SU-DHL-6 (cell line): ENCODE measurements around the gene TMEM129.

ENCODE experiments used
- H2AFZ ChIP-seq: fragments of 200-600 bp; sonication (generic); 2 replicates; pipeline ENCODE4 v1.6.1; 2014; ENCODE audit warnings: low read depth, mild to moderate bottlenecking, moderate library complexity, mixed read lengths, antibody characterized with exemption, low read length; ENCODE audit not compliant: severe bottlenecking
- H3F3A ChIP-seq: fragments of 200-600 bp; shearing (Covaris generic); 2 replicates; pipeline ENCODE4 v1.6.0; 2016; ENCODE audit warnings: antibody characterized with exemption, mild to moderate bottlenecking; ENCODE audit not compliant: insufficient read depth
- H3K27ac ChIP-seq: fragments of 200-600 bp; sonication (generic); 2 replicates; pipeline ENCODE4 v1.5.1; 2016; ENCODE audit warnings: low read depth, mild to moderate bottlenecking, low read length, moderate library complexity, mixed read lengths
- H3K27me3 ChIP-seq: fragments of 200-600 bp; sonication (generic), shearing (Covaris generic); 2 replicates; pipeline ENCODE4 v1.6.0; 2014; ENCODE audit warnings: mild to moderate bottlenecking, low read length
- H3K36me3 ChIP-seq: fragments of 200-600 bp; sonication (generic); 2 replicates; pipeline ENCODE4 v1.6.1; 2014; ENCODE audit warnings: mild to moderate bottlenecking, low read length, mixed read lengths
- H3K4me2 ChIP-seq: fragments of 300-600, 200-600 bp; shearing (Covaris generic), sonication (generic); 2 replicates; pipeline ENCODE4 v1.6.0; 2014; ENCODE audit warnings: low read length, low read depth, mild to moderate bottlenecking; ENCODE audit not compliant: poor library complexity, severe bottlenecking
- H3K4me3 ChIP-seq: fragments of 200-600 bp; sonication (generic); 2 replicates; pipeline ENCODE4 v1.5.1; 2014; ENCODE audit warnings: antibody characterized with exemption, low read length, mild to moderate bottlenecking, mixed read lengths; ENCODE audit not compliant: insufficient read depth, poor library complexity, severe bottlenecking
- H3K79me2 ChIP-seq: fragments of 200-600 bp; sonication (generic); 2 replicates; pipeline ENCODE4 v1.6.1; 2014; ENCODE audit warnings: mild to moderate bottlenecking, low read length, moderate library complexity; ENCODE audit not compliant: insufficient read depth
- H3K9ac ChIP-seq: fragments of 200-600 bp; sonication (generic); 2 replicates; pipeline ENCODE4 v1.7.0; 2014; ENCODE audit warnings: mild to moderate bottlenecking, low read length
- H3K9me2 ChIP-seq: fragments of 200-600 bp; sonication (generic); replicated peaks from 2 replicates; pipeline ENCODE4 v1.6.1; 2014; ENCODE audit warnings: low read length; ENCODE audit not compliant: insufficient read depth
- H3K9me3 ChIP-seq: fragments of 200-600 bp; sonication (generic); 2 replicates; pipeline ENCODE4 v1.6.1; 2014; ENCODE audit warnings: low read length, mixed read lengths; ENCODE audit not compliant: insufficient read depth
- H4K20me1 ChIP-seq: fragments of 200-600 bp; sonication (generic); 2 replicates; pipeline ENCODE4 v1.6.1; 2014; ENCODE audit warnings: low read depth, mild to moderate bottlenecking, antibody characterized with exemption, low read length, moderate library complexity, mixed read lengths
- EZH2phosphoT487 ChIP-seq: fragments of 200-600 bp; sonication (generic), shearing (Covaris generic); conservative IDR thresholded peaks from 2 replicates; pipeline ENCODE4 v1.6.1; 2018; ENCODE audit warnings: mild to moderate bottlenecking, antibody characterized with exemption, low read length, moderate library complexity, mixed read lengths
- TF ChIP-seq, protein P1 (sequence below): fragments of 200-600 bp; sonication (generic); IDR thresholded peaks from one replicate; pipeline ENCODE4 v1.5.1; 2017; ENCODE audit warnings: antibody characterized with exemption, mild to moderate bottlenecking, low read length, moderate library complexity; ENCODE audit not compliant: insufficient read depth, poor library complexity, severe bottlenecking

TMEM129 gene

DNA sequence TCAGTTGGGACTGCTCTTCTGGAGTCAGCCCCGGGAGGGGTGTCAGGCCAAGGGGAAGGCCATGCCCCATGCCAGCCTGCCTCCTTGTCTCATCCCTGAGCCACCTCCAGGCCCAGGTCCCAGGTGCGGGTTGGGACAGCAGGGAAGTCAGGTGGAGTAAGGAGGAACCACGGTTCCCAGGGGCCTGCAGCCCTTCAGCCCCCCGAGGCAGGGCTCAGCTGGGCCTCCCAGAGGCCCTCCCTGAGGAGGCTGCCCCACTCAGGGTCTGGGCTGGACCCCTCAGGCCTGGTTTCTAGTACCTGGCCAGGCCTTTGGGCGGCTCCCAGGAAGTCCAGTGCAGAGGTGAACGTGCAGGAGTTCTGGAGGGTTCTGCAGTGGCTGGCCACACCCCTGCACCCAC is 48.6 kb upstream of the TMEM129 start:
- H4K20me1 ChIP-seq: no peaks in the 10 kb centered on the region
- H3K36me3 ChIP-seq: no peaks in the 10 kb centered on the region
- no peak overlapping the region for H3K27ac ChIP-seq
- no peak overlapping the region for H2AFZ ChIP-seq
- H3K4me2 ChIP-seq: no peak overlapping the region
- TF ChIP-seq EZH2phosphoT487: no peak
- TF ChIP-seq, protein P1, sequence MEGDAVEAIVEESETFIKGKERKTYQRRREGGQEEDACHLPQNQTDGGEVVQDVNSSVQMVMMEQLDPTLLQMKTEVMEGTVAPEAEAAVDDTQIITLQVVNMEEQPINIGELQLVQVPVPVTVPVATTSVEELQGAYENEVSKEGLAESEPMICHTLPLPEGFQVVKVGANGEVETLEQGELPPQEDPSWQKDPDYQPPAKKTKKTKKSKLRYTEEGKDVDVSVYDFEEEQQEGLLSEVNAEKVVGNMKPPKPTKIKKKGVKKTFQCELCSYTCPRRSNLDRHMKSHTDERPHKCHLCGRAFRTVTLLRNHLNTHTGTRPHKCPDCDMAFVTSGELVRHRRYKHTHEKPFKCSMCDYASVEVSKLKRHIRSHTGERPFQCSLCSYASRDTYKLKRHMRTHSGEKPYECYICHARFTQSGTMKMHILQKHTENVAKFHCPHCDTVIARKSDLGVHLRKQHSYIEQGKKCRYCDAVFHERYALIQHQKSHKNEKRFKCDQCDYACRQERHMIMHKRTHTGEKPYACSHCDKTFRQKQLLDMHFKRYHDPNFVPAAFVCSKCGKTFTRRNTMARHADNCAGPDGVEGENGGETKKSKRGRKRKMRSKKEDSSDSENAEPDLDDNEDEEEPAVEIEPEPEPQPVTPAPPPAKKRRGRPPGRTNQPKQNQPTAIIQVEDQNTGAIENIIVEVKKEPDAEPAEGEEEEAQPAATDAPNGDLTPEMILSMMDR: no peak
- H3K9me3 ChIP-seq: no peaks in the 10 kb centered on the region
- H3F3A ChIP-seq: no peaks in the 10 kb centered on the region
- H3K27me3 ChIP-seq: no peaks in the 10 kb centered on the region
- no peaks in the 10 kb centered on the region for H3K79me2 ChIP-seq
- no peak overlapping the region for H3K4me3 ChIP-seq
- H3K9me2 ChIP-seq: no peaks in the 10 kb centered on the region
- H3K9ac ChIP-seq: no peak overlapping the region

DNA sequence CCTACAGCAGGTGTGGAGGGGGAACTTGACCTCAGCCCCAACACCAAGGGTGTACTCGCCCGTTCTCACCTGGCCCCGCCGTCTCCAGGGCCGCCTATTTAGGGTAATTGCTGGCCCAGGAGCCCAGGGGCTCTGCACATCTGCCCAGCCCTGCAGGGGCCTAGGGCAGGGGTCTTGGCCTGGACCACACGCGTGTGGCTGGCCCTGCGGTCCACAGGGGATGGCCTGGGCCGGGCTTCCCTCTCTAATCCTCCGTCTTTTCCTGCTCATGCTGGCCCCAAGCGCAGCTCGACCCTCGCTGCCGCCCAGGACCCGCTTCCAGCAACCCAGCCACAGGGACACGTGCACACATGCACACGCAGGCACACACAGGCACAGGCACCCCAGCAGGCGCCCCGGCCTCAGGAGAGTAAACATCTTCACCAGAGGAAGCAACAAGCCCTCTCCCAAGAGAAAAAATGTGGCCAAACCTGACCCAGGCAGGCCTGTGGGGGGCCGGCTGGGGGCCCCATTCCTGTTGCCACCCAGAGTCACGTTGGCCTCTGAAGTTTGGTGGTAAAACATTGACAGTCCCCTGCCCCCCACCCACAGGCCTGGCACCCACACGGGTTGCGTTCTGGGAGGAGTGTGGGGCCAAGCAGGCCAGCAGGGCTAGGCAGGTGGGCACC is 47.4 kb upstream of the TMEM129 start:
- H3K9me2 ChIP-seq: no peaks in the 10 kb centered on the region
- H4K20me1 ChIP-seq: no peaks in the 10 kb centered on the region
- H3K27ac ChIP-seq: no peak overlapping the region
- no peak overlapping the region for H2AFZ ChIP-seq
- H3K4me3 ChIP-seq: no peak overlapping the region
- no peaks in the 10 kb centered on the region for H3F3A ChIP-seq
- H3K9me3 ChIP-seq: no peaks in the 10 kb centered on the region
- no peaks in the 10 kb centered on the region for H3K27me3 ChIP-seq
- no peaks in the 10 kb centered on the region for H3K79me2 ChIP-seq
- TF ChIP-seq EZH2phosphoT487: no peak
- TF ChIP-seq, protein P1: no peak
- H3K9ac ChIP-seq: no peak overlapping the region
- peak overlapping the region; percentile 34 for H3K4me2 ChIP-seq
- H3K36me3 ChIP-seq: no peaks in the 10 kb centered on the region

DNA sequence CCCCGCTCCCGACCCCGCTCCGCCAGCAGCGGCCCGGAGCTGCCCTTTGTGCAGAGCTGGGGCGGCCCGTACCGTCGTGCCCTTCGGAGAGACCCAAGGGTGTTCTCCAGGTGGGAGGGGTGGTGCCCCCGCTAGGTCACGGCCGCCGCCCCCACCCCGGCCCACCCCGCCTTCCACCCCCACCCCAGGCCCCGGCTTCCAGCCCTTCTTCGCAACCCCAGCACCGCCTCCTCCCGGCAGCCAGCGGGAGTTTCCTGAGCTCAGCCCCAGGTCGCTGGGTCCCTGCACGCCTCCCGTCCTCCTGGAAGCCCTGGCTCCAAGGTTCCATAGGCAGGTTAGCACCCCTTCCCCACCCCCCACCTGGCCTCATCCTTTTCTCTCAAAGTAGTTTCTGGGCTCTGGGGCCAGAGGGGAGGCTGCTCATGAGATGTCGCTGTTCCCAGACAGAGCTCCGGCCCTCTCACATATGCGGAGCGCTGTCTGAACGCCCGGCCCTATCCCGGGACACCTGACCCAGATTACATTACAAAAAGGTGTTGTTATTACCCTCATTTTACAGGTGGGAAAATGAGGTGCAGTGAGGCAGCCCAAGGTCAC is 46.7 kb upstream of the TMEM129 start:
- TF ChIP-seq EZH2phosphoT487: no peak
- TF ChIP-seq, protein P1: no peak
- Histone ChIP-seq H3K9me3 (no peaks in the 10 kb centered on the region), H4K20me1 (no peaks in the 10 kb centered on the region), H3K9ac (no peak overlapping the region), H3K27ac (no peak overlapping the region), H3F3A (no peaks in the 10 kb centered on the region), H3K4me2 (peak overlapping the region; percentile 34), H3K79me2 (no peaks in the 10 kb centered on the region), H3K9me2 (no peaks in the 10 kb centered on the region), H3K27me3 (no peaks in the 10 kb centered on the region), H3K4me3 (no peak overlapping the region), H3K36me3 (no peaks in the 10 kb centered on the region), H2AFZ (no peak overlapping the region)
